PC-9 (cell line): Measurements from ENCODE around the gene RFXANK.

Experiments
- EZH2 ChIP-seq: fragments of 200-600 bp; sonication (generic); IDR thresholded peaks from 2 replicates; pipeline ENCODE4 v1.8.0; 2017; ENCODE audit warnings: antibody characterized with exemption, low read depth
- TF ChIP-seq, protein P1 (sequence below): fragments of 200-600 bp; sonication (generic); conservative IDR thresholded peaks from 2 replicates; pipeline ENCODE4 v1.6.1; 2017; ENCODE audit warnings: mixed run types, antibody characterized with exemption, mild to moderate bottlenecking, moderate library complexity

DNA sequence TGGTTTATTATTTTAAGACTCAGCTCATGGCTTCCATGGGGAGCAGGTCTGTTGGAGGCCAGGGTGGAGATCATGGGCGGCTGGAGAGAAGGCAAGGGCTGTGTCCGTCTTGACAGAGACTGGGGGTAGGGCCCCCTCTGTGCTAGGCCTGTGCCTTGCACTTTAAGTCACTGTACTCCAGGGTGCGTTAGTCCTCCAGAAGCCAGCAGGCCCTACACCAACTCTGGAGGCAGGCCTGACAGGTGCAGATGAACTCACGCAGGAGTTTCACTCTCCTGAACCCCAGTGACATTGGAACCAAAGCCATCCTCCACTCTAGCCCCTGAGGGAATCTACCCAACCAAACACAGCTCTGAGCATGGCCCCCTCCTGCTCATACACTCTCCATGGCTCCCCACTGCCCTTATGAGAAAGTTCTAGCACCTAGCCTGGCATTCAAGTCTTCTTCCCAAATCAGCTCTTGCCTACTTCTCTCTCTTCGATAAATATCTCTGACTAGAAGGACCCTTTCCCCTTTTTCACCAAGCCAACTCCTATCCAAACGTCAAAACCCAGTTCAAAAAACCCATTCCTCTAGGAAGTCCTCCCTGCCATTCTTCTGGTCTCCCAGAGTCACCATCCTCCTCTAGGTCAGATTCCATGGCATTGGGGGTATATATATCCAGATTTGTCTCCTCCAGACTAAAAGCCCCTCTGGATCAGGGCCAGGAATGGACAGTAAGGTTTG lies 37.1 kb upstream of the RFXANK start:
- TF ChIP-seq, protein P1, sequence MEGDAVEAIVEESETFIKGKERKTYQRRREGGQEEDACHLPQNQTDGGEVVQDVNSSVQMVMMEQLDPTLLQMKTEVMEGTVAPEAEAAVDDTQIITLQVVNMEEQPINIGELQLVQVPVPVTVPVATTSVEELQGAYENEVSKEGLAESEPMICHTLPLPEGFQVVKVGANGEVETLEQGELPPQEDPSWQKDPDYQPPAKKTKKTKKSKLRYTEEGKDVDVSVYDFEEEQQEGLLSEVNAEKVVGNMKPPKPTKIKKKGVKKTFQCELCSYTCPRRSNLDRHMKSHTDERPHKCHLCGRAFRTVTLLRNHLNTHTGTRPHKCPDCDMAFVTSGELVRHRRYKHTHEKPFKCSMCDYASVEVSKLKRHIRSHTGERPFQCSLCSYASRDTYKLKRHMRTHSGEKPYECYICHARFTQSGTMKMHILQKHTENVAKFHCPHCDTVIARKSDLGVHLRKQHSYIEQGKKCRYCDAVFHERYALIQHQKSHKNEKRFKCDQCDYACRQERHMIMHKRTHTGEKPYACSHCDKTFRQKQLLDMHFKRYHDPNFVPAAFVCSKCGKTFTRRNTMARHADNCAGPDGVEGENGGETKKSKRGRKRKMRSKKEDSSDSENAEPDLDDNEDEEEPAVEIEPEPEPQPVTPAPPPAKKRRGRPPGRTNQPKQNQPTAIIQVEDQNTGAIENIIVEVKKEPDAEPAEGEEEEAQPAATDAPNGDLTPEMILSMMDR, result no peak
- TF ChIP-seq EZH2, result no peak
